ENCODE data around the gene GPR75. TPM values are rescaled to one million over a fixed set of nuclear protein-coding genes. Genes with fewer than 3 reads are reported as not detected.

GPR75 gene
- total and polyA plus RNA-seq, 2 of the 8 experiments (the other 6 are each of a cell fraction or from before 2014, with no cell fraction given), result 3.5 to 4.3 TPM

DNA sequence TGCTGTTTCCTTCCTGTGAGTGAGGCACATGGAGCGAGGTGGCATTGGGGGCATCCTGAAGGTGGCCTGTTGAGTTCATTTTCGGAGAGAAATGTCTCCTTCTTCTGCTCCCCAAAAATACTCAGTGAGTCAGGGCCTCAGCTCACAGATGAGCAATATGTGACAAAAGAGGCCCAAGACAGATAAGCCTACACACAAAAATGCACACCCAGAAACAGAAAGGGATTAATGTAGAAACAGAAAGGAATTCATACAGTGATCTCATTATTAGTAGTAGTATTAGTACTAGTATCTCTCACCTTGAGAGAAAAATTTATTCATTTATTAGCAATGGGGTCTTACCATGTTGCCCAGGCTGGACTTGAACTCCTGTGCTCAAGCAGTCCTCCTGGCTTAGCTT, 5.1 kb downstream of the GPR75 start:
- Histone ChIP-seq H3K36me3 (ENCODE audit: control insufficient read depth in 2 of 4, insufficient read depth in 4 of 4, low read length in 3 of 4) (peaks cover 0 to 3% (median 0%) of the 10 kb centered on the region in 4 experiments; a peak in 1 of 8 replicates), H3K14ac (ENCODE audit: insufficient read length) (no peak overlapping the region), H3K79me2 (ENCODE audit: control insufficient read depth in 1 of 2, insufficient read depth in 2 of 2, low read length in 2 of 2) (no peaks in the 10 kb centered on the region), H2AK5ac (ENCODE audit: low read depth, low read length) (no peak overlapping the region), H2BK120ac (replicated peaks; ENCODE audit: low read depth, low read length) (no peak overlapping the region), H3K4me2 (ENCODE audit: insufficient read depth in 1 of 2, low read depth in 2 of 2, low read length in 2 of 2) (no peak overlapping the region), H4K5ac (ENCODE audit: insufficient read length, low read depth, low read length) (no peak overlapping the region), H3K9ac (replicated peaks in 1 of 4; ENCODE audit: extremely low read depth in 1 of 4, low read depth in 3 of 4, low read length in 3 of 4) (no peak overlapping the region), H4K91ac (replicated peaks; ENCODE audit: insufficient read length, low read length) (no peak overlapping the region), H3K56ac (replicated peaks; ENCODE audit: insufficient read length, low read depth, low read length) (no peak overlapping the region), H3K79me1 (ENCODE audit: low read depth, low read length) (no peaks in the 10 kb centered on the region), H3K4me1 (replicated peaks in 1 of 4; ENCODE audit: control insufficient read depth in 3 of 4, insufficient read depth in 4 of 4, low read length in 3 of 4) (no peaks in the 10 kb centered on the region; a peak in 1 of 7 replicates), H3K4me3 (ENCODE audit: extremely low read depth in 1 of 4, insufficient read depth in 2 of 4, low read depth in 3 of 4, low read length in 4 of 4) (no peak overlapping the region), H3K23ac (ENCODE audit: insufficient read length) (no peak overlapping the region), H3K27ac (ENCODE audit: low read depth, low read length) (no peak overlapping the region), H3K27me3 (replicated peaks in 1 of 4; ENCODE audit: control insufficient read depth in 3 of 4, extremely low read depth in 1 of 4, insufficient read depth in 3 of 4, low read length in 3 of 4) (no peaks in the 10 kb centered on the region), H2AFZ (ENCODE audit: low read length) (no peak overlapping the region), H4K20me1 (replicated peaks in 1 of 2; ENCODE audit: control insufficient read depth in 1 of 2, insufficient read depth in 2 of 2, low read length in 2 of 2) (peaks cover 0 to under 1% of the 10 kb centered on the region in 2 experiments), H2BK5ac (ENCODE audit: low read depth, low read length) (no peak overlapping the region), H3K4ac (replicated peaks; ENCODE audit: insufficient read length, low read depth, low read length) (no peak overlapping the region), H4K8ac (ENCODE audit: extremely low read depth, insufficient read depth, low read length) (no peak overlapping the region), H2BK15ac (ENCODE audit: low read length) (no peak overlapping the region), H3K23me2 (ENCODE audit: low read depth, low read length) (peaks cover 4% of the 10 kb centered on the region; the same call in 1 of the 2 replicates), H2BK12ac (ENCODE audit: low read depth, low read length) (no peak overlapping the region), H2BK20ac (ENCODE audit: low read length) (no peak overlapping the region), H3K18ac (ENCODE audit: extremely low read depth, low read length) (no peak overlapping the region), H3K9me3 (ENCODE audit: insufficient read depth in 2 of 2, low read depth in 1 of 2, low read length in 1 of 2) (no peaks in the 10 kb centered on the region)
- no peak for TF ChIP-seq RFX5 (IDR thresholded peaks at IDR 0.05; ENCODE audit: borderline replicate concordance, low read depth, low read length)
- TF ChIP-seq EGR1 (IDR thresholded peaks at IDR 0.05; ENCODE audit: borderline replicate concordance, low read depth, low read length), result no peak
- ChIA-PET CTCF (ENCODE audit: partially characterized antibody) (interaction anchor here (1.3 kb wide), 1 partner anchor 87 kb away, joined by 3 read pairs; the partner anchor contains the start of gene CHAC2), POLR2A (ENCODE audit: partially characterized antibody) (no interaction called here)
- 81% methylated on average over 2 of the region's 2 CpGs; no CpG with 5 or more reads in 1 of the 2 experiments for WGBS, 2 experiments (ENCODE audit: extremely low coverage in 1 of 2, insufficient coverage in 1 of 2, insufficient read length in 1 of 2, insufficient replicate concordance in 2 of 2, low coverage in 1 of 2, low lambda C conversion rate in 2 of 2, missing lambda C conversion rate in 1 of 2)
- no peak for FAIRE-seq
- DNase-seq (ENCODE audit: low read depth in 1 of 2, low spot score in 2 of 2), result no peak

Measured in H1 (cell line).